ENCODE measurements around the gene CTDSPL.

The CTDSPL gene

DNA sequence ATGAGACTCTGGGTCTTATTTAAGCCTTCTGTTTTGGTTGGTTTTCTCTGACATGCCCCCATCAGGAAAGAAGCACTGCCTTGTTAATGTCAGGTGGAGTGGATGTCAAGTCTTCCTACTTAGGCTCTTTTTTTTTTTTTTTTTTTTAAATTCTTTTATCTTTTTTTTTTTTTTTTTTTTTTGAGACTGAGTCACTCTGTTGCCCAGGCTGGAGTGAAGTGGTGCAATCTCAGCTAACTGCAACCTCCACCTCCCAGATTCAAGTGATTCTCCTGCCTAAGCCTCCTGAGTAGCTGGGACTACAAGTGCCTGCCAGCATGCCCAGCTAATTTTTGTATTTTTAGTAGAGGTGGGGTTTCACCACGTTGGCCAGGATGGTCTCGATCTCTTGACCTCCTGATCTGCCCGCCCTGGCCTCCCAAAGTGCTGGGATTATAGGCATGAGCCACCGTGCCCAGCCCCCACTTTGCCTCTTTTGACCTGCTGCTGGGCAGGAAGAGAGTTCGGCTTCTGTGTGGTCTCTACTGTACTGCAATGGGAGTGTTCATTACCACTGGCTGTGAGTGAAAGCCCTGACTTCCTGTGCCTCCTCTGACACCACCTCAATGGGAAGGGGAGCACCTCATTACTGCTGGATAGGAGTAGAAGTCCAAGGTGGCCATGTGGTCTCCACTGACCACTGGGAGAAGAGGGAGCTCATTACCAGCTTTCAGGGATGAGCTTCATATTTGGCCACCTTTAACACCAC lies 10.9 kb downstream of the CTDSPL start:
- Histone ChIP-seq H4K20me1 (ENCODE audit: insufficient read depth, low read length) (no peaks in the 10 kb centered on the region), H3K4me3 (ENCODE audit: low read length) (no peak overlapping the region), H3F3A (ENCODE audit: insufficient read depth, low read length) (no peaks in the 10 kb centered on the region), H3K9me2 (replicated peaks; ENCODE audit: insufficient read depth, low read length) (no peaks in the 10 kb centered on the region), H3K27me3 (replicated peaks; ENCODE audit: insufficient read depth, low read length) (no peaks in the 10 kb centered on the region), H3K4me2 (ENCODE audit: low read depth, low read length) (no peak overlapping the region), H3K36me3 (replicated peaks; ENCODE audit: insufficient read depth, low read length) (no peaks in the 10 kb centered on the region), H2AFZ (ENCODE audit: low read length) (no peak overlapping the region), H3K9ac (ENCODE audit: low read length) (no peak overlapping the region), H3K4me1 (ENCODE audit: low read length) (no peaks in the 10 kb centered on the region), H3K27ac (ENCODE audit: low read length) (no peak overlapping the region), H3K9me3 (replicated peaks; ENCODE audit: insufficient read depth, low read length) (no peaks in the 10 kb centered on the region), H3K79me2 (ENCODE audit: low read length) (no peaks in the 10 kb centered on the region)
- no peak for DNase-seq
- TF ChIP-seq EZH2phosphoT487 (IDR thresholded peaks at IDR 0.05; ENCODE audit: low read length), result no peak
- no peak for TF ChIP-seq EZH2 (optimal IDR thresholded peaks at IDR 0.05; ENCODE audit: low read depth, low read length)
- TF ChIP-seq, protein P1, sequence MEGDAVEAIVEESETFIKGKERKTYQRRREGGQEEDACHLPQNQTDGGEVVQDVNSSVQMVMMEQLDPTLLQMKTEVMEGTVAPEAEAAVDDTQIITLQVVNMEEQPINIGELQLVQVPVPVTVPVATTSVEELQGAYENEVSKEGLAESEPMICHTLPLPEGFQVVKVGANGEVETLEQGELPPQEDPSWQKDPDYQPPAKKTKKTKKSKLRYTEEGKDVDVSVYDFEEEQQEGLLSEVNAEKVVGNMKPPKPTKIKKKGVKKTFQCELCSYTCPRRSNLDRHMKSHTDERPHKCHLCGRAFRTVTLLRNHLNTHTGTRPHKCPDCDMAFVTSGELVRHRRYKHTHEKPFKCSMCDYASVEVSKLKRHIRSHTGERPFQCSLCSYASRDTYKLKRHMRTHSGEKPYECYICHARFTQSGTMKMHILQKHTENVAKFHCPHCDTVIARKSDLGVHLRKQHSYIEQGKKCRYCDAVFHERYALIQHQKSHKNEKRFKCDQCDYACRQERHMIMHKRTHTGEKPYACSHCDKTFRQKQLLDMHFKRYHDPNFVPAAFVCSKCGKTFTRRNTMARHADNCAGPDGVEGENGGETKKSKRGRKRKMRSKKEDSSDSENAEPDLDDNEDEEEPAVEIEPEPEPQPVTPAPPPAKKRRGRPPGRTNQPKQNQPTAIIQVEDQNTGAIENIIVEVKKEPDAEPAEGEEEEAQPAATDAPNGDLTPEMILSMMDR (IDR thresholded peaks at IDR 0.05; ENCODE audit: low read length), result no peak

DNA sequence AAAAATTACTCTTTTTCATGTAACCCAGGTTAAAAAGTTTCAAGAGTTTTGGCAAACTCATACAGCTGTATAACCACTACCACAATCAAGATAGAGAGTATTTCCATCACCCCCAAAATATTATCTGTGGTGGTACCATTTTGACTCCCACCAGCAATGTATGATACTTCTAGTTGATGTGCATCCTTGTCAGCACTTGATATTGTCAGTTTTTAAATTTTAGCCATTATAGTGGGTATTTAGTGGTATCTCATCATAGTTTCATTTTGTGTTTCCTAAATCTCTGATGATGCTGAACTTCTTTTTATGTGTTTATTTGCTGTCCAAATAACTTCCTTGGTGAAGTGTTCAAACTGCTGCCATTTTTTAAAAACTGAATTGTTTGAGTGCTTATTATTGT lies 14.6 kb downstream of the CTDSPL start:
- H3K4me3 ChIP-seq (ENCODE audit: low read length), result no peak overlapping the region
- H3K9ac ChIP-seq (ENCODE audit: low read length), result no peak overlapping the region
- no peaks in the 10 kb centered on the region for H3K79me2 ChIP-seq (ENCODE audit: low read length)
- no peak overlapping the region for H2AFZ ChIP-seq (ENCODE audit: low read length)
- no peaks in the 10 kb centered on the region for H3F3A ChIP-seq (ENCODE audit: insufficient read depth, low read length)
- H3K27me3 ChIP-seq (replicated peaks; ENCODE audit: insufficient read depth, low read length), result no peaks in the 10 kb centered on the region
- no peaks in the 10 kb centered on the region for H3K36me3 ChIP-seq (replicated peaks; ENCODE audit: insufficient read depth, low read length)
- DNase-seq, result no peak
- no peak overlapping the region for H3K4me2 ChIP-seq (ENCODE audit: low read depth, low read length)
- H3K9me2 ChIP-seq (replicated peaks; ENCODE audit: insufficient read depth, low read length), result no peaks in the 10 kb centered on the region
- no peaks in the 10 kb centered on the region for H3K9me3 ChIP-seq (replicated peaks; ENCODE audit: insufficient read depth, low read length)
- no peak overlapping the region for H3K27ac ChIP-seq (ENCODE audit: low read length)
- no peaks in the 10 kb centered on the region for H3K4me1 ChIP-seq (ENCODE audit: low read length)
- no peaks in the 10 kb centered on the region for H4K20me1 ChIP-seq (ENCODE audit: insufficient read depth, low read length)
- TF ChIP-seq EZH2phosphoT487 (IDR thresholded peaks at IDR 0.05; ENCODE audit: low read length) (no peak), EZH2 (optimal IDR thresholded peaks at IDR 0.05; ENCODE audit: low read depth, low read length) (no peak)
- TF ChIP-seq, protein P1 (IDR thresholded peaks at IDR 0.05; ENCODE audit: low read length), result no peak

DNA sequence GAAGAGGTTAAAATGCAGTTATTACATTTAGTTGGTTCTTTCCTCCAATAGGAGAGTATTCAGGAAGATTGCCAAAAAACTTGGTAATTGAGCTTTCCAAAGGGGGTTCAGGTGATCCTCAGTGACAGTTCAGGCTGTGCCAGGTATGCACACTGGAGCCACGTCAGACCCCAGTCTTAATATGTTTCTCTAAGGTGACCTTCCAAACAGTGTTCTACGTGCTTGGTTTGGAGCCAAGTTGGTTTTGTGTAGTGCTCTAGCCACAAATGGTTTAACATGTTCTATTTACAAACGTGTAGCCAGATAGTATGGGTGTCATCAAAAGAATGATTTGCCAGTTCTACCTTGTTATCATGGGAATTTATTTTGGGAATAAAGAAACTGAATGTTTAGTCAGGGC lies 21.0 kb downstream of the CTDSPL start:
- no peaks in the 10 kb centered on the region for H3K79me2 ChIP-seq (ENCODE audit: low read length)
- TF ChIP-seq EZH2phosphoT487 (IDR thresholded peaks at IDR 0.05; ENCODE audit: low read length) (no peak), EZH2 (optimal IDR thresholded peaks at IDR 0.05; ENCODE audit: low read depth, low read length) (no peak)
- TF ChIP-seq, protein P1 (IDR thresholded peaks at IDR 0.05; ENCODE audit: low read length), result no peak
- H3K36me3 ChIP-seq (replicated peaks; ENCODE audit: insufficient read depth, low read length), result no peaks in the 10 kb centered on the region
- H3K4me1 ChIP-seq (ENCODE audit: low read length), result no peaks in the 10 kb centered on the region
- no peak overlapping the region for H3K4me2 ChIP-seq (ENCODE audit: low read depth, low read length)
- H3K9ac ChIP-seq (ENCODE audit: low read length), result no peak overlapping the region
- no peaks in the 10 kb centered on the region for H3F3A ChIP-seq (ENCODE audit: insufficient read depth, low read length)
- no peaks in the 10 kb centered on the region for H4K20me1 ChIP-seq (ENCODE audit: insufficient read depth, low read length)
- no peak overlapping the region for H3K27ac ChIP-seq (ENCODE audit: low read length)
- H3K9me3 ChIP-seq (replicated peaks; ENCODE audit: insufficient read depth, low read length), result no peaks in the 10 kb centered on the region
- H2AFZ ChIP-seq (ENCODE audit: low read length), result no peak overlapping the region
- no peak for DNase-seq
- no peak overlapping the region for H3K4me3 ChIP-seq (ENCODE audit: low read length)
- no peaks in the 10 kb centered on the region for H3K27me3 ChIP-seq (replicated peaks; ENCODE audit: insufficient read depth, low read length)
- no peaks in the 10 kb centered on the region for H3K9me2 ChIP-seq (replicated peaks; ENCODE audit: insufficient read depth, low read length)
